Muscle layer of colon (tissue), 2 donors: Measurements from ENCODE around the gene PARS2.

Experiments used
- H3K27ac ChIP-seq: one replicate; pipeline ENCODE4 v1.7.0; 2013; ENCODE audit warnings: low read depth, mild to moderate bottlenecking, low read length, moderate library complexity
- H3K27me3 ChIP-seq, 2 donors: one replicate each; pipeline ENCODE4 v1.7.0; 2013; ENCODE audit warnings: low read length in 2 of 2, mild to moderate bottlenecking in 2 of 2; ENCODE audit not compliant: insufficient read depth in 2 of 2, control insufficient read depth in 1 of 2
- H3K36me3 ChIP-seq: one replicate; pipeline ENCODE4 v1.7.0; 2013; ENCODE audit warnings: mild to moderate bottlenecking, low read length; ENCODE audit not compliant: insufficient read depth
- H3K4me1 ChIP-seq: one replicate; pipeline ENCODE4 v1.7.0; 2013; ENCODE audit warnings: mild to moderate bottlenecking, low read length; ENCODE audit not compliant: insufficient read depth
- H3K4me3 ChIP-seq, 2 donors: one replicate each; pipeline ENCODE4 v1.7.0; 2013; ENCODE audit warnings: low read length in 2 of 2, low read depth in 1 of 2, mild to moderate bottlenecking in 1 of 2, moderate library complexity in 1 of 2
- H3K9ac ChIP-seq: one replicate; pipeline ENCODE4 v1.7.0; 2013; ENCODE audit warnings: low read length
- H3K9me3 ChIP-seq: one replicate; pipeline ENCODE4 v1.7.0; 2013; ENCODE audit warnings: mild to moderate bottlenecking, low read length
- donor health status: abdominal sarcoma.
- donor health status: Adenocarcinoma of cecum.

Gene PARS2

DNA sequence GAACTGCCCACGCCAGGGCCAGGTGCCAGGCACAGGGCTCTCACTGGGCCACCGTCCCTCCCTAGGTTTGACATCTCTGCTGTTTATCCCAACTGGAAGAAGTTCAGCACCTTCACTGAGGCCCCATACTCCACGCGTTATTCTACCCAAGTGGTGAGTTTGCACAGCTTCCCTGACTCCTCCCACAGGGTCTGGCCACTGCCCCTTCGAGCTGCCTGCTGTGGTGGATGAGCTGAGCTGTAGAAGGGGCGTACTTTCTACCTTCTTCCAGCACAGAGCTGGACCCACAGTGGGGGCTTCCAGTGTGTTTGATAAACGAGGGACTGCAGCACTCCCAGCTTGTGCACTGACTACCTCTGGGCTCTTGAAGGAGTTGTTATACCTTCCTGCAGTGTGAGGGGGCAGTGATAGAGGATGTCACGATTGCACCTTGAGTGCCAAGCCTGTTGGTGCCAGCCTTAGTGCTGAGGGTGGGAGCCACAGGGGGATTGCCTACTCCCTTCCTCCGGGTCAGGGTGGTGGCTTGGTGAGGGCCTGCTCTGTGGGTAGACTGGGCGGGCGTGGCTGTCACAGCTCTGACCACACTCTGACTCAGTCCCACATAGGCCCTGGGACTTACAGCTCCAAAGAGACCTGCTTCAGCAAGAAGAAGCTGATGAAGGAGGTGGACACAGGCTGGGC lies 42.7 kb upstream of the PARS2 start:
- Histone ChIP-seq H3K9me3 (no peaks in the 10 kb centered on the region), H3K27ac (no peak overlapping the region), H3K4me1 (no peaks in the 10 kb centered on the region)

DNA sequence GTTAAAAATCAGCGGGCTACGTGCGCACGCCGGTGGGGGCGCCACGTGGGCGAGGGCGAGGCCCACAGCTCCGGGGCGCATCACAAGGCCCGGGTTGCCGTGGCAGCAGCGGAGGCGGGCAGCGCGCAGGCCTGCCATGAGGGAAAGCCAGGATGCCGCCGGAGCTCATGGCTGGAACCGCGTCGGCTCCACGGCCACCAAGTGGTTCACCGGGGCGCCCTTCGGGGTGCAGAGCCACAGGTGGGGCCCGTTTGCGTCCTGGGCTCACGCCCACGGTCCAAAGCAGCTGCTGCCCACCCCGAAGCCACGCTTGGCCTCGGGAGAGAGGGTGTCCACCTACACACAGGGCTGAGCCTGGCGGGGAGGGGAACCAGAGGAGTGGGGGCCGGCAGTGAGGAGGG lies 41.7 kb upstream of the PARS2 start:
- Histone ChIP-seq H3K9ac (no peak overlapping the region), H3K27ac (no peak overlapping the region), H3K9me3 (no peaks in the 10 kb centered on the region), H3K4me3 (no peak overlapping the region), H3K4me1 (peaks cover 10% of the 10 kb centered on the region), H3K36me3 (no peaks in the 10 kb centered on the region), H3K27me3 (peaks cover 0 to 4% of the 10 kb centered on the region in 2 donors)

More for the DNA sequence above, 42.7 kb upstream of the PARS2 start:
- Histone ChIP-seq H3K36me3 (no peaks in the 10 kb centered on the region), H3K27me3 (no peaks in the 10 kb centered on the region), H3K4me3 (no peak overlapping the region), H3K9ac (no peak overlapping the region)

DNA sequence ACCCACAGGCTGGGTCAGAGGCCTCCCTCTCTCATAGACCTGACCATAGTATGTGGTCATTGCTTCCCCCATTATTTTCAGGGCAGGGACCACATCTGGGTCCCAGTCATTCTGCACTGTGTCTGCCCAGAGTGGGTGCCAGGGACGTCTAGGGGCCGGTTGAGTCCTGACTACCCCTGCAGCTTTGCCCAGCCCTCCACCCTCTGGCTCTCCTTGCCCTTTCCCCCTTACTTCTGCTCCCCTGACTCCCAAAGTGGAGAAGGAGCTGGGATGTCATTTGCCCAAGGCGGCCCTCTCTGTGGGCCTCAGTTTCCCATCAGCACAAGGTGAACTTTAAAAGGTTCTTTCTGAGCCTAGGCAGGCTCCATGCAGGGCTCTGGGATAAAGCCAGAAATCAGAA lies 41.1 kb upstream of the PARS2 start:
- H3K27ac ChIP-seq: no peak overlapping the region
- no peak overlapping the region for H3K9ac ChIP-seq
- H3K4me3 ChIP-seq: no peak overlapping the region
- H3K27me3 ChIP-seq: peaks cover 0 to 4% of the 10 kb centered on the region in 2 donors
- H3K9me3 ChIP-seq: no peaks in the 10 kb centered on the region
- no peaks in the 10 kb centered on the region for H3K36me3 ChIP-seq
- peaks cover 10% of the 10 kb centered on the region for H3K4me1 ChIP-seq

DNA sequence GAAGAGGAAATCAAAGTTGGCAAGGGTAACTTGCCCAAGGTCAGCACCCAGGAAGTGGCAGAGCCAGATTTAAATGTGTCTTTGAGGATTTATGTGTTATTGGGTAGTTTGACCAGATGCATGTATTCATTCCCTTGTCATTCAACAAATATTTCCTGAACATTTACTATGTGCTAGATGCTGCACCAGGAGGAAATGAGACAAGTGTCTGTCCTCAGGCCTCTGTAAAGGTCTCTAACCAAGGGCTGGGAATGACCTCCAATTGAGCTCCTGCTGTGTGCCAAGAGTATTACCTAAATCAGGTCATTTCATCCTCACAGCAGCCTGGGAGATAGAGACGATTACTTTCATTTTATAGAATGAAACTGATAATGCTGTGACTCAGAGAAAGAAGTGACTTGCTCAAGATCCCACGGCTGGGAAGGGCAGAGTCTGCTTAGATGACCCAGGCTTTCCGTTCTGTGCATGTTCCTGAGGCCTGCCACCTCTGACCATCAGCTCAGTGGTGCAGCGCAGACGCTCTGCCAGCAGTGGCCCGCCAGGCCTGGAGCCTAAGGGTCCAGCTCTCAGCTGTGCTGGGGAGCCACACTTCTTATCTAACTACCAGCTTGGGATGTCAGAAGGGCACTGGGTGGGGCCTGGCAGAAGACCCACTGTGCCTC lies 40.3 kb upstream of the PARS2 start:
- H3K36me3 ChIP-seq: no peaks in the 10 kb centered on the region
- no peak overlapping the region for H3K9ac ChIP-seq
- peaks cover 0 to 4% of the 10 kb centered on the region in 2 donors for H3K27me3 ChIP-seq
- no peaks in the 10 kb centered on the region for H3K9me3 ChIP-seq
- H3K4me3 ChIP-seq: no peak overlapping the region
- no peak overlapping the region for H3K27ac ChIP-seq
- peaks cover 18% of the 10 kb centered on the region for H3K4me1 ChIP-seq

DNA sequence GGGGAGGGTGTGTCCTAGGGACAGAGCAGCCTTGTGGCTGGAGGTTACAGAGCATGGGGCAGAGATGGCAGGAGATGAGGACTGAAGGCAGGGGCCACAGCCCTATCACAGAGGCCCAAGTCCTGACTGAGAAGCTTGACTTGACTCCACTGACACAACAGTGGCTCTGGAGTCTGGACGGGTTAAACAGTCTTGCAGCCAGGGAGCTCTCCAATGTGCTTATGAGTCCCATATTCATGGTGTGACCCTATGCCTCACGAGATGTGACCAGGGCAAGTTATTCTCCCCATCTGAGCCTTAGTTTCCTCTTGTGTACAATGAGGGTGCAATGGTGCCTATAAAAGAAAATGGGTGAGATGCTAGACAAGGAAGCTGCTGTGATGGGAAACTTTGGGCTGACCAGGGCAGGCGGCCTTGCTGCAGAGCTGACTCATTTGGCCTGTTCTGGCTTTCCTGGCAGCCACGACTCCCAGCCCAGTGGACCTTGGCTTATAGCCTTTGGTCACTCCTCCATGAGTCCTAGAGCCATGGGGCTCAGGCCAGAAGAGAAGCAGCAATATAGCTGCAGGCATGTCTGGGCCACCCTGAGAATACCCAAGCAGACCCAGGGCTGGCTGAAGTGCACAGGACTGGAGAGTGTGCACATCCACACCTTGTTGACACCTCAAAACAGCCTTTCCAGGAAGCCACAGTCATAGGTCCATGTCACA lies 39.6 kb upstream of the PARS2 start:
- H3K4me1 ChIP-seq: peaks cover 25% of the 10 kb centered on the region
- H3K27ac ChIP-seq: no peak overlapping the region
- H3K36me3 ChIP-seq: no peaks in the 10 kb centered on the region

DNA sequence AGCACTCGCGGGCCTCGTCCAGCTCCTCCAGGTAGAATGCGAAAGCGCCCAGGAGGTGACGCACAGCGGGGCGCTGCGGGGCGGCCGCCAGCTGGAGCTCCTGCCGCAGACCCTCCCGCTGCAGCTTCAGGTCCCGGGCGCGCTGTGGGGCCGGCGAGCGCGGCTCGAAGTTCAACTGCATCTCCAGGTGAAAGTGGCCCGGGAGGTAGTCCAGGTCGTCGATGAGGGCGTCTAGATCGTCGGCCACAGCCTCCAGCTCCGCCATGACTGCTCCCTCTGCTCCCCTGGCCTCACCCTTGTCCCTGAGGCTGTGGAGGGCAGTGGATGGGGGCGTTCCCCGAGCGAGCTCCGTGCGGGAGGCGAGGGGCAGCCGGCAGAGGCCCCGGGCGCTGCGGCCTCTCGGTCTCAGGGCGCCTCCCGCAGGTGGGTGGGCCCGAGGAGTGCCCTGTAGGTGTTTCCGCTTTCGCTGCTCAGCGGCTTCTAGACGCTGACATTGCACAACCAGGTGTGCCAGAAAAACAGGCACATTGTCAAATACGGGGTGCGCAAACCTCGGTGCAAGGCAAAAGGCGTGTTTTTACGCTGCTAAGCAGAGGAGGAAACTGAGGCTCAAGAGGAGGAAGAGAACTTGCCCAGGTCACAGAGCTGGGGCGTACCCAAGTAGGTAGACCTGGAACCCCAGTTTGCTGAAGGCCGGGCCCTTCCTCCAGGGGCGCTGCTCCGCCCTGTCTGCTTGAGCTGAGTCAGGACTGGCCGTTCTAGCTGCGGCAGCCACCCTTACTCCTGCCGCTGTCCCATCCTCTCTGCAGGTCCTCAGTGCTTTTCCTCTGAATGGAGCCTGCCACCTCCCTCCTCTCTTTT lies 36.8 kb upstream of the PARS2 start, which contains the start of gene TTC22:
TTC22 (minus strand) TSS at position 425 of the 861 bp plus-strand sequence; CDS start at position 265, 160 bp downstream.
- Histone ChIP-seq H3K27ac (peak within 1 kb of the TSS; percentile 16), H3K36me3 (no peaks in the 10 kb centered on the region), H3K27me3 (peaks cover 0 to 4% of the 10 kb centered on the region in 2 donors), H3K9ac (no peak within 1 kb of the TSS), H3K4me1 (peaks cover 26% of the 10 kb centered on the region), H3K9me3 (no peaks in the 10 kb centered on the region), H3K4me3 (peak within 1 kb of the TSS; percentile 56 to 61)

More for the DNA sequence above, 39.6 kb upstream of the PARS2 start:
- no peak overlapping the region for H3K4me3 ChIP-seq
- no peak overlapping the region for H3K9ac ChIP-seq
- no peaks in the 10 kb centered on the region for H3K9me3 ChIP-seq
- H3K27me3 ChIP-seq: peaks cover 0 to 4% of the 10 kb centered on the region in 2 donors

DNA sequence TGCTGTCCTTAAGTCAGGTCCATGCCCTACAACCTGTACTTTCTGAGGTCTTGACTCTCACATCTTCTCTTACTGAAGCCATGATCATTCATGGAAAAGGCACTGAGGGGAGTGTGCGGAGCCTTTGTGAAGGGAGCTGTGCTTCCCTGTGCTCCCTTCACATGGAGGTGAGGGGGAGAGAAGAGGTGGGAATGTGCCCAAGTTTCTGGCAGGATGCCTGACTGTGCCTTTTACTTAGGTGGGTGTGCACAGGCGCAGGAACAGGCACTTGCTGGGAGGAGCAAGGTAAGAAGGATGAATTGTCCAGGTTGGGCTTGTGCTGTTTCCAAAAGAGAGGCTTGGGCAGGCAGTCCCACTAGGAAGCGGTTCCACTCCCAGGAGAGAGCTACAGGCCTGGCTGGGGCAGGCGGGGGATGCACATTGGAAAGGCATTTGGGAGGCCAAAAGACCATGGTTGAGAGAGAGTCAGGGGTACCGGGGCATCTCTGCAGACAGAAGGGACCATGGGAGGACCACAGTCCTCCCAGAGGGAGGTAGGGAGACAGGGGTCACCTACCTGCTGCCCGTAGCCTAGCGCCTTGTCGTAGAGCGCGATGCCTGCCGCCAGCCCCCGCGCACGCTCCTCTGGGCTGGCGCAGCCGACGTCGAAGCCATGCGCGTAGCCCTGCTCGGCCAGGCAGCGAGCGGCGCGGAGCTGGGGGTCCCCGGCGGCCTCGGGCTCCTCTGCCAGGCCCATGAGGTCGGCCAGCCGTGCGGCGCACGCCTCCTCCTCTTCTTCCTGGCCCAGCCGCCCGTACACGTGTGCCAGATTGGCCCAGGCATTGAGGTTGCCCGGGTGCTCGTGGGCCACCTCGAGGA lies 35.9 kb upstream of the PARS2 start:
- Histone ChIP-seq H3K4me3 (peak overlapping the region; percentile 56 to 61), H3K4me1 (peaks cover 26% of the 10 kb centered on the region), H3K27ac (peak overlapping the region; percentile 16), H3K36me3 (no peaks in the 10 kb centered on the region), H3K9ac (no peak overlapping the region), H3K9me3 (no peaks in the 10 kb centered on the region), H3K27me3 (peaks cover 0 to 4% of the 10 kb centered on the region in 2 donors)

DNA sequence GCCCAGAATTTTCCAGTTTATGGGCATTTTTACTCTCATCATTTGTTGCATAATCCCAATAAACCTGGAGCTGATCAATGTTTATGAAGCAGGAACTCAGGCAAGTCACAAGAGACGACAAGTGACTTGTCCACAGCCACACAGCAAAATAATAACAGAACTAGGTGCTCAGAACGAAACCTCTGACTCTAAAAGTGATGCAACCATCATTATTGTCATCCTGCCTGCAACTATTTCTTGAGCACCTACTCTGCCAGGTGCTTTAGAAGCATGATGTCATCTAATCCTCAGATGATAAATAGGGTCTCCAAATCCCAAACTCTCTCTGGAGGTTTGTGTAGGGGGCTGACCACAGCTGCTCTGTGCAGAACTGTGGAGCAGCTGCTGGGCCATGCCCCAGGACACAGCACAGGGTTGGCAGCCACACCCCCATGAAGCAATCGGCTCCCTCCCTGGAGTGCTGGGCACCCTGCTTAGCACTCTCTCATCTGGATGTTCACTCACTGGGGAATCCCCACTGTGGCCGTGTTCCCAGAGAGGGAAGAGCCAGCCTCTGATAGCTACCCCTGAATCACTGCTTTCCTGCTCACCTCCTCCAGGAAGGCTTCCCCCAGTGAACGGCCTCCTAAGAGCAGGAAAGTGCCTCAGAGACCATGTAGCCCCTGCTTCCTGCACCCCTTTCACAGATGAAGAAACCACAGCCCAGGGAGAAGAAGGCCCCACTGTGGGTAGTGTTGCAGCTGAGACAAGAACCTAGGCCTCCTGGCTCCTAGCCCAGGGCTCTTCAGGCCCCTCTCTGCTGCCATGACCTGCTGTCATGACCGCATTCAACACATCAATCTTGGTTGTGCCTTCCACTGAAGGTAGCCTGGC lies 34.7 kb upstream of the PARS2 start:
- peaks cover 36% of the 10 kb centered on the region for H3K4me1 ChIP-seq
- no peak overlapping the region for H3K9ac ChIP-seq
- H3K27me3 ChIP-seq: peaks cover 0 to 4% of the 10 kb centered on the region in 2 donors
- H3K36me3 ChIP-seq: no peaks in the 10 kb centered on the region
- H3K9me3 ChIP-seq: no peaks in the 10 kb centered on the region
- no peak overlapping the region for H3K27ac ChIP-seq
- no peak overlapping the region for H3K4me3 ChIP-seq

DNA sequence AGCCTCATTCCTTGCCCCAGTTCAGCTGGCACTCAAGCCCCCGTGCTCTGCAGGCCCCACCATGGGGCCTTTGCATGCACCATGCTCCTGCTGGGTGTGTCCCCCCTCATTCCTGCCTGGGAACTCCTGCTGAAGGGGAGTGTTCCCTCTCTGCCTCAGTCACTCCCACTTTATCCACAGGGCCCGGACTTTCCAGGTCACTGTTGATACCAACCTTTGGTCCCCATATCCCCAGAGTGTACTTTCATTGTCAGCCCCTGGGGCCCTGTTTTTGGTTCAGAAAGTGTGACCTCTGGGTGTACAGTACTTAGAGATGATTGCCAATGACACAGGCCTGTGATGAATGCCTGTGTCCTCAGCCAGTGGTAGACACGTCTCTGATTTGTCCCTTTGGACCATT lies 33.9 kb upstream of the PARS2 start:
- H3K27me3 ChIP-seq: peaks cover 0 to 4% of the 10 kb centered on the region in 2 donors
- H3K4me3 ChIP-seq: no peak overlapping the region
- H3K9ac ChIP-seq: no peak overlapping the region
- H3K9me3 ChIP-seq: no peaks in the 10 kb centered on the region
- H3K36me3 ChIP-seq: no peaks in the 10 kb centered on the region
- H3K27ac ChIP-seq: no peak overlapping the region
- H3K4me1 ChIP-seq: peaks cover 38% of the 10 kb centered on the region

DNA sequence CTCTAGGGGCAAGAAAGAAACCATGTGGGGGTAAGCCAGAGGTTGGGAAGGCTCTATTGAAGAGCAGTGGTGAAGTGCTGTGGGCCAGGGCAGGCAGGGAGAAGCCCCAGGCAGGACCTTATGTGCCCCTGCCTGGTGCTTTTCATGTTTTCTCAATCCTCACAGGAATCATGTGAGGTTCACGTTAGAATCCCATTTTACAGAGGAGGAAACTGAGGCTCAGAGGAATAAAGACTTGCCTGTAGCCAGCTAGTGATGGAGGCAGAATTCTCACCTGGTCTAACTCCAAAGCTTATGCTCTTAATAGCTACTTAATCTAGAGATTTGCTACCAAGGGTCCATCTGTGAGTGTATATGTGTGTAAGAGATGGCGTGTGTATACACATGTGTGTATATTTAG lies 32.6 kb upstream of the PARS2 start:
- H3K36me3 ChIP-seq: no peaks in the 10 kb centered on the region
- peaks cover 3% of the 10 kb centered on the region for H3K9me3 ChIP-seq
- no peak overlapping the region for H3K4me3 ChIP-seq
- H3K4me1 ChIP-seq: peaks cover 50% of the 10 kb centered on the region
- H3K27ac ChIP-seq: no peak overlapping the region
- peaks cover 0 to 3% of the 10 kb centered on the region in 2 donors for H3K27me3 ChIP-seq
- H3K9ac ChIP-seq: no peak overlapping the region
